Activated CD4-positive, alpha-beta memory T cell treated with anti-CD3 and anti-CD28 coated beads for 36 hours (primary cell): ENCODE results near the gene WBP2NL. TPM values are rescaled to one million over a fixed set of nuclear protein-coding genes. Genes with fewer than 3 reads are reported as not detected.
A peak's percentile ranks its signal among the peaks of the same experiment; 100 is the strongest.
"Not testable (repeated sequence)": the region's sequence is repeated elsewhere in the genome, so short reads cannot be mapped to it uniquely, and the experiment has no call there.

Experiments used
- CTCF ChIA-PET: fragments of 350-600 bp; sonication (Branson Sonifier 250); formaldehyde crosslinking; loops from one replicate; lab custom pipeline; 2021; ENCODE audit warnings: antibody characterized with exemption, inconsistent platforms; lab: Charles Lee
- POLR2A ChIA-PET: fragments of 350-600 bp; sonication (Branson Sonifier 250); formaldehyde crosslinking; loops from one replicate; lab custom pipeline; 2021; ENCODE audit warnings: antibody characterized with exemption; lab: Charles Lee
- DNase-seq: peaks from one replicate; pipeline ENCODE4 v3.0.0-alpha.2; 2020
- H3K27ac Mint-ChIP-seq: one replicate; pipeline ENCODE4 v1.8.0; 2021; ENCODE audit warnings: mixed read lengths
- H3K27me3 Mint-ChIP-seq: one replicate; pipeline ENCODE4 v1.8.0; 2021; ENCODE audit warnings: mixed read lengths
- H3K36me3 Mint-ChIP-seq: one replicate; pipeline ENCODE4 v1.8.0; 2021; ENCODE audit warnings: mixed read lengths
- H3K4me1 Mint-ChIP-seq: one replicate; pipeline ENCODE4 v1.8.0; 2021; ENCODE audit warnings: low read depth, mixed read lengths
- H3K4me3 Mint-ChIP-seq: one replicate; pipeline ENCODE4 v1.8.0; 2021; ENCODE audit warnings: mild to moderate bottlenecking, mixed read lengths
- H3K9me3 Mint-ChIP-seq: one replicate; pipeline ENCODE4 v1.8.0; 2021; ENCODE audit warnings: mixed read lengths
- intact Hi-C: fragments of 100-400 bp; cut with micrococcal nuclease; formaldehyde crosslinking; loops from one replicate; pipeline ENCODE4 v1.15.1; 2023
- total RNA-seq, 2 experiments: library from RNA; stranded (reverse); gene quantifications; one replicate each; pipeline ENCODE4 v1.2.3, GENCODE V29; 2021

WBP2NL gene
- 1 to 10 TPM in 1 of 2 experiments, under 1 TPM in 1; 0.82 to 1.5 TPM for total RNA-seq

DNA sequence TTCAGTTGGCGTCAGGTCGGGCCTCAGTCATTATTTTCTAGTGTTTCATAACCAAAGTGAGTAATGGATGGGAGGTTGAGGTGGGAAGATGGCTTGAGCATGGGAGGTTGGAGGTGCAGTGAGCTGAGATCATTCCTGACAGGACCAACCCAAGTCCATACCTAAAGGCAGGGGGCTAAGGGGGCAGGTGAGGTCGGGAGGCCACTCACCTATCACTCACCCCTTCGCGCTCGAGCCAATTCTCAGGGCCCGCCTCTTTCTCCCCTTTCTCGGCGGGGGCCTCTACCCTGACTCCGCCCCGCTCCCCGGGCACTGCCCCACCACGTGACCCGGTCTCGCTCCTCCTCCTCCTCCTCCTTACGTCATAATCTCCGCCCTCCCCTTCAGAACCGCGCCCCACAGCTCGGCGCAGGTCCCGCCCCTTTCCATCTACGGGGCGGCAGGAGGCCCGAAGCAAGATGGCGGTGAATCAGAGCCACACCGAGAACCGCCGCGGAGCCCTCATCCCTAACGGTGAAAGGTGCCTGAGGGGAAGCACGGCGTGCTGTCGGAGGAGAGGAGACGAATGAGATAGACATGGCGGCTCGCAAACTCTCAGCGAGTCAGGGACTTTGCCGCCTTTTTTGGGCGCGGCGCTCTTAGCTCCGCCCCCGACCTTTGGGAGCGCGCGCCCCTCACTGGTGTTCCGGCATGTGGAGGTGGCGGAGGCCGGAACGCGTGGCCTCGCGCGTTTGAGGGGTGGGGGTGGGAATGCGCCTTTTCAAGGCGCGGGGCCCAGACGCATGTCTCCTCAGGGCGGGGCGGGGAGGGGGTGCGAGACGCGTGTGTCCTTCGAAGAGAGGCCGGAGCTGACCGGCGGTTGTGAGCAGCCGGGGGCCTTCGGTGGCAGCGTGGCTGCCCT, at the start of gene WBP2NL:
Gene WBP2NL, plus strand, starts transcription at position 428 of the 901 bp plus-strand sequence. Its CDS starts 31 bp downstream, at position 459.
- Mint-ChIP-seq H3K9me3 (peaks cover 16% of the 10 kb centered on the region), H3K27me3 (no peaks in the 10 kb centered on the region), H3K4me1 (peaks cover 18% of the 10 kb centered on the region), H3K36me3 (peaks cover 16% of the 10 kb centered on the region), H3K4me3 (peak within 1 kb of the TSS; percentile 87), H3K27ac (peak within 1 kb of the TSS; percentile 81)
- CTCF ChIA-PET = no interaction called here
- POLR2A ChIA-PET = interaction anchor here (0.5 to 1.3 kb wide), 7 partner anchors 33 to 1600 kb away, joined by 3 to 5 read pairs (median 3); partner anchors contain the start of genes CCDC134 and SMDT1
- peak; percentile 94 for DNase-seq
- intact Hi-C loops = loop anchor here (2.0 to 5.0 kb wide), 2 partner anchors 22 to 56 kb away; no protein-coding TSS in a partner anchor

DNA sequence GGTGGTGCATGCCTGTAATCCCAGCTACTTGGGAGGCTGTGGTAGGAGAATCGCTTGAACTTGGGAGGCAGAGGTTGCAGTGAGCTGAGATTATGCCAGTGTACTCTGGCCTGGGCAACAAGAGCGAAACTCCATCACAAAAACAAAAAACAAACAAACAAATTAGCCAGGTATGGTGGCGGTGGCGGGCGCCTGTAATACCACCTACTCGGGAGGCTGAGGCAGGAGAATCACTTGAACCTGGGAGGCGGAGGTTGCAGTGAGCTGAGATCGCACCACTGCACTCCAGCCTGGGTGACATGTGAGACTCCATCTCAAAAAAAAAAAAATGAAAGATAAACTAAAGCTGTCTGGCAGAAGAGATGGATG, 49.7 kb upstream of the WBP2NL start:
- Mint-ChIP-seq H3K4me1 (peaks cover 35% of the 10 kb centered on the region), H3K36me3 (peaks cover 19% of the 10 kb centered on the region), H3K27ac (peak overlapping the region; percentile 74), H3K4me3 (peak overlapping the region; percentile 35)
- ChIA-PET CTCF (interaction anchor here (1.0 to 3.7 kb wide), 4 partner anchors 7 to 251 kb away, joined by 3 to 12 read pairs (median 6); no protein-coding TSS in a partner anchor), POLR2A (interaction anchor here (1.4 kb wide), 1 partner anchor 117 kb away, joined by 4 read pairs; no protein-coding TSS in a partner anchor)
- DNase-seq, H3K27me3 Mint-ChIP-seq, H3K9me3 Mint-ChIP-seq: not testable (repeated sequence)
- intact Hi-C loops = loop anchor here (5.0 kb wide), 2 partner anchors 123 to 493 kb away; partner anchors contain the start of genes NAGA and PHETA2

DNA sequence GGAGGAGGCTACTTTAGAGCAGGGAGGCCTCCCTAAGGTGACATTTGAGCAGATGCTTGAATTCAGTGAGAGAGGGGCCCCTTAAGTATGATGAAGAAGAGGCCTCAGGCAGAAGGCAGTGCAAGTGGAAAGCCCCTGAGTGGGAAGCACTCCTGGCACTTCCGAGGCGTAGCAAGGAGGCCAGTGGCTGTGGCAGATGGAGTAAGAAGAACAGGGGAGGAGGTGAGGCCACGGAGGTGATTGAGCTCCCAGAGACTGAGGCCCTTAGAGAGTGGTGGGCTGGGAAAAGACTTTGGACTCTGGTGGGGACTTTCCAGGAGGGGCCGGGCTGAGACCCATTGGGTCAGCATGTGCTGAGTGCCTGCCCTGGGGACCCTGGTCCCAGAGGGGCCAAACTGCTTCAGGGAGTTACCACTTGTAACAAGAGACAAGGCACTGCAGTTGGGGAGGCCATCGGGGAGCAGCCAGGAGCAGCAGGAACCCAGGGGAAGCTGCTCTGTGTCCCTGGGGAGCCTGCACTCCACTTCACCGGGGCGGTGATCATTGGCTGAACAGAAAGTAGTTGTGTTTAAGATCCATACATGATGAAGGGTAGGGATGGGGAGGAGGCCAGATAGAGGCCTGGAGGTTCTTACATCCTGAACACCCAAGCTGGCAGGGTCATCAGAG, 49.2 kb upstream of the WBP2NL start:
- peaks cover 31% of the 10 kb centered on the region for H3K4me1 Mint-ChIP-seq
- H3K27me3 Mint-ChIP-seq = no peaks in the 10 kb centered on the region
- CTCF ChIA-PET = interaction anchor here (1.0 to 3.7 kb wide), 3 partner anchors 9 to 252 kb away, joined by 5 to 12 read pairs (median 7); no protein-coding TSS in a partner anchor
- peak overlapping the region; percentile 74 for H3K27ac Mint-ChIP-seq
- intact Hi-C loops = loop anchor here (5.0 kb wide), 2 partner anchors 123 to 493 kb away; partner anchors contain the start of genes NAGA and PHETA2
- H3K36me3 Mint-ChIP-seq = peaks cover 16% of the 10 kb centered on the region
- H3K4me3 Mint-ChIP-seq = peak overlapping the region; percentile 35
- H3K9me3 Mint-ChIP-seq = no peaks in the 10 kb centered on the region
- no peak for DNase-seq
- POLR2A ChIA-PET = interaction anchor here (1.4 kb wide), 1 partner anchor 118 kb away, joined by 4 read pairs; no protein-coding TSS in a partner anchor

- no peaks in the 10 kb centered on the region for H3K36me3 Mint-ChIP-seq
- intact Hi-C loops = no loop called here
- ChIA-PET POLR2A (interaction anchor here (1.5 kb wide), 1 partner anchor 12 kb away, joined by 5 read pairs; no protein-coding TSS in a partner anchor), CTCF (no interaction called here)
- no peak within 1 kb of the TSS for H3K27ac Mint-ChIP-seq
- no peaks in the 10 kb centered on the region for H3K27me3 Mint-ChIP-seq
- no peaks in the 10 kb centered on the region for H3K9me3 Mint-ChIP-seq
- DNase-seq = no peak
- peaks cover 20% of the 10 kb centered on the region for H3K4me1 Mint-ChIP-seq
- H3K4me3 Mint-ChIP-seq = no peak within 1 kb of the TSS
Measured at GRCh38 chr22:41951898-41952474, 46.6 kb upstream of the WBP2NL start, which contains the start of gene SMIM45. Gene SMIM45 (plus strand): TSS chr22:41952150.

- Mint-ChIP-seq H3K4me1 (peaks cover 18% of the 10 kb centered on the region), H3K4me3 (no peak overlapping the region), H3K9me3 (no peaks in the 10 kb centered on the region), H3K27ac (no peak overlapping the region), H3K27me3 (no peaks in the 10 kb centered on the region), H3K36me3 (no peaks in the 10 kb centered on the region)
- ChIA-PET CTCF (interaction anchor here (1.2 to 1.4 kb wide), 2 partner anchors 27 to 256 kb away, joined by 3 read pairs; no protein-coding TSS in a partner anchor), POLR2A (interaction anchor here (1.5 kb wide), 1 partner anchor 12 kb away, joined by 5 read pairs; no protein-coding TSS in a partner anchor)
- no peak for DNase-seq
- intact Hi-C loops = no loop called here
Measured at GRCh38 chr22:41952713-41953112, 45.9 kb upstream of the WBP2NL start.

GRCh38 chr22:41957941-41958556, 40.5 kb upstream of the WBP2NL start:
- no peak overlapping the region for H3K4me3 Mint-ChIP-seq
- intact Hi-C loops = loop anchor here (5.0 kb wide), 1 partner anchor 261 kb away; the partner anchor contains the start of gene MEI1
- H3K27ac Mint-ChIP-seq = no peak overlapping the region
- H3K36me3 Mint-ChIP-seq = no peaks in the 10 kb centered on the region
- H3K27me3 Mint-ChIP-seq = no peaks in the 10 kb centered on the region
- H3K9me3 Mint-ChIP-seq = no peaks in the 10 kb centered on the region
- no peak for DNase-seq
- ChIA-PET CTCF (interaction anchor here (0.5 to 2.4 kb wide), 10 partner anchors 8 to 486 kb away, joined by 3 to 8 read pairs (median 4); partner anchors contain the start of genes CENPM and SNU13), POLR2A (no interaction called here)
- peaks cover 9% of the 10 kb centered on the region for H3K4me1 Mint-ChIP-seq

DNA sequence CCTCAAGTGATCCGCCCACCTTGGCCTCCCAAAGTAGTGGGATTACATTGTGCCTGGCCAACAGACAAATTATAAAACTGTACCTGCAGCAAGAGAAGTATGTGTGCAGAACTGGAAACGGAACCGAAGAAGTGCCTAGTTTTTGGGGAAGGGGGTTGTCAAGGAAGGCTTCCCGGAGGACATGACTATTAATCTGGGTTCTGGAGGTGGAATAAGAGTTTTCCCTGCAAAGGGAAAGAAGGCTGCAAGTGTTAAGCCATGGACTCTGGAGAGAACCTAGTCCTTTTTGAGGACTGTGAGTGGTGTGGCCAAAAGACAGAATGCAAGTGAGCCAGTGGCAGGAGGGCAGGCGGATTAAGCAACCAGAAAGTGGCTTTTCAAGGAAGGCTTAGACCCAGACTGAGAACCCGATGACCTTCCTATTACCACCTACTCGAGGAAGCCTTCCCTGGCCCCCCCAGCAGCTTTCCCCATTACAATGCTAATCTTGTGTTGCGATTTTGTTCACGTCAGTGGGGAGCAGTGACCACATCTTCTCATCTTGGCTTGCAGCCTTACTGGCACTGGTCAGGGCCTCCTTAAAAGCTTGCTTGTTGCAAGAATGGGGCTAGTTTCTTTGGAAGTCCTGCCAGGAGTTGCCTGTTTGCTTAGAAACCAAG, 35.0 kb upstream of the WBP2NL start:
- H3K4me1 Mint-ChIP-seq = peaks cover 7% of the 10 kb centered on the region
- no peaks in the 10 kb centered on the region for H3K27me3 Mint-ChIP-seq
- intact Hi-C loops = no loop called here
- POLR2A ChIA-PET = interaction anchor here (0.7 kb wide), 1 partner anchor 17 kb away, joined by 3 read pairs; the partner anchor contains the start of gene CENPM
- CTCF ChIA-PET = interaction anchor here (1.0 to 4.6 kb wide), 4 partner anchors 267 to 480 kb away, joined by 3 to 33 read pairs (median 6); no protein-coding TSS in a partner anchor
- H3K36me3 Mint-ChIP-seq = no peaks in the 10 kb centered on the region
- no peak for DNase-seq
- no peak overlapping the region for H3K27ac Mint-ChIP-seq
- no peak overlapping the region for H3K4me3 Mint-ChIP-seq
- H3K9me3 Mint-ChIP-seq = no peaks in the 10 kb centered on the region

DNA sequence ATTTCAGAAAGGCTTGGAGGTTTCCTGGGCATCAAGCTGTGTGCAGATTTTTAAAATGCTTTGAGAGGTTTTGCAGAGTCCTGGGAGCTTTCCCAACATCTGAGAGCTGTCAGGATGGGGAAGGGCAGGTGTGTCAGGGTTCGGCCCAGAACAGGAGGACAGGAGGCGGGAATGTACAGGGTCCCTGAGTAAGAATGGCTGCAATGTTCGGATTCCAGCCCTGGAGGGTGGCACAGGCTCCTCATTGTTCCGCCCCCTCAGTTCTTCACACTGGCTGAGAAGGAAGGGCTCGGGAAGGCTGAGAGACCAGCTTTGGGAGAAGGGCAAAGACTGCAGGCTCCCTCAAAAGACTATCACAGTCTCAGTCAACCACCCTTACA, 34.5 kb upstream of the WBP2NL start:
- Mint-ChIP-seq H3K4me3 (no peak overlapping the region), H3K36me3 (no peaks in the 10 kb centered on the region), H3K9me3 (no peaks in the 10 kb centered on the region), H3K27ac (no peak overlapping the region), H3K4me1 (peaks cover 7% of the 10 kb centered on the region), H3K27me3 (no peaks in the 10 kb centered on the region)
- ChIA-PET POLR2A (interaction anchor here (0.7 kb wide), 1 partner anchor 17 kb away, joined by 3 read pairs; the partner anchor contains the start of gene CENPM), CTCF (interaction anchor here (0.6 to 4.6 kb wide), 6 partner anchors 40 to 480 kb away, joined by 3 to 33 read pairs (median 3); no protein-coding TSS in a partner anchor)
- intact Hi-C loops = no loop called here
- DNase-seq = no peak

DNA sequence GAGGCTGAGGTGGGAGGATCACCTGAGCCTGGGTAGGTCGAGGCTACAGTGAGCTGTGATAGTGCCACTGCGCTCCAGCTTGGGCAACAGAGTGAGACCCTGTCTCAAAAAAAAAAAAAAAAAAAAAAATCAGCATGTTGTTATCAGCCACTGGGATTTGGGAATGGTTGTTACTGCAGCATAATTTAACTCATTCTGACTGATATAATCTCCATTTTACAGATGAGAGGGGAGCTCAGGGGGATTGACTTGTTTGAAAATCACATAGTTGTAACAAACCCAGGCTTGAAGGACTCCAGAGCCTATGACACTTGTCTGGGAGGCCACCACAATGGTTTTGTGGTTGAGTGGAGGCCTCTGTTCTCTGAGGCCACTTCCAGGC, 32.4 kb upstream of the WBP2NL start:
- no peak overlapping the region for H3K4me3 Mint-ChIP-seq
- ChIA-PET POLR2A (no interaction called here), CTCF (interaction anchor here (0.6 to 4.6 kb wide), 14 partner anchors 8 to 507 kb away, joined by 3 to 33 read pairs (median 4); partner anchors contain the start of genes NAGA and NDUFA6)
- intact Hi-C loops = loop anchor here (1.0 to 5.0 kb wide), 3 partner anchors 106 to 471 kb away; partner anchors contain the start of genes NAGA, NDUFA6 and PHETA2
- peaks cover 3% of the 10 kb centered on the region for H3K27me3 Mint-ChIP-seq
- no peak overlapping the region for H3K27ac Mint-ChIP-seq
- no peak for DNase-seq
- no peaks in the 10 kb centered on the region for H3K36me3 Mint-ChIP-seq
- H3K4me1 Mint-ChIP-seq = peaks cover 7% of the 10 kb centered on the region
- no peaks in the 10 kb centered on the region for H3K9me3 Mint-ChIP-seq

- Mint-ChIP-seq H3K4me3 (no peak overlapping the region), H3K4me1 (peaks cover 7% of the 10 kb centered on the region), H3K27ac (peak overlapping the region; percentile 2), H3K9me3 (no peaks in the 10 kb centered on the region), H3K27me3 (peaks cover 3% of the 10 kb centered on the region), H3K36me3 (no peaks in the 10 kb centered on the region)
- intact Hi-C loops = loop anchor here (1.0 to 5.0 kb wide), 3 partner anchors 106 to 471 kb away; partner anchors contain the start of genes NAGA, NDUFA6 and PHETA2
- CTCF ChIA-PET = interaction anchor here (0.7 to 4.6 kb wide), 15 partner anchors 8 to 507 kb away, joined by 3 to 33 read pairs (median 4); partner anchors contain the start of gene NDUFA6
- POLR2A ChIA-PET = no interaction called here
- peak; percentile 63 for DNase-seq
Measured at GRCh38 chr22:41966607-41967240, 31.9 kb upstream of the WBP2NL start.
